Neural crest cell (in vitro differentiated cells): ENCODE results near the gene MAST4. TPM values are rescaled to one million over a fixed set of nuclear protein-coding genes. Genes with fewer than 3 reads are reported as not detected.

Source experiments
- DNase-seq: peaks from one replicate; pipeline ENCODE4 v3.0.0; 2021; ENCODE audit warnings: low read depth, mixed read lengths, low spot score
- H3K27ac Mint-ChIP-seq: one replicate; pipeline ENCODE4 v1.8.0; 2021; ENCODE audit warnings: mild to moderate bottlenecking, mixed read lengths; ENCODE audit not compliant: unreplicated experiment
- H3K27me3 Mint-ChIP-seq: 2 replicates; pipeline ENCODE4 v1.8.0; 2021; ENCODE audit warnings: low read depth, mild to moderate bottlenecking, mixed read lengths
- H3K36me3 Mint-ChIP-seq: 2 replicates; pipeline ENCODE4 v1.8.0; 2021; ENCODE audit warnings: low read depth, mild to moderate bottlenecking, mixed read lengths
- H3K4me1 Mint-ChIP-seq: 2 replicates; pipeline ENCODE4 v1.8.0; 2021; ENCODE audit warnings: mixed read lengths
- H3K4me3 Mint-ChIP-seq: one replicate; pipeline ENCODE4 v1.8.0; 2021; ENCODE audit warnings: mild to moderate bottlenecking, mixed read lengths
- H3K9me3 Mint-ChIP-seq: 2 replicates; pipeline ENCODE4 v1.8.0; 2021; ENCODE audit warnings: mixed read lengths
- total RNA-seq: library from RNA; stranded (reverse); gene quantifications from 2 replicates; pipeline ENCODE4 v1.2.1, GENCODE V29; 2021
- TF ChIP-seq, protein P1 (sequence below): fragments of 200-600 bp; sonication (generic); conservative IDR thresholded peaks from 2 replicates; pipeline ENCODE4 v1.5.0; 2021; ENCODE audit warnings: antibody characterized with exemption, mild to moderate bottlenecking

Gene MAST4
- total RNA-seq, 1 donor from 2014 or later, result 7.3 TPM

DNA sequence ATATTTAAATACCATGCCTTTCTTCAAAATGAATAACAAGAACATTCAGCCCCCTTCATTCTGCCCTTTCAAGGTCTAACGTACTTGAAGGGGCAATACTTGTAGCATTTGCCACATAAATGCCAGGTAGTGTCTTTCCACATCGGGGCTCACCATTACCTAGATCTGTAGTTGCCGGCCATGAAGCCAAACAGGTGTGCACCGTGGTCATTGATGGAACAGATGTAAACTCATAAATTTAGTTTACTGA, 407.4 kb downstream of the MAST4 start:
- Mint-ChIP-seq H3K27ac (no peak overlapping the region), H3K4me3 (peak overlapping the region; percentile 82), H3K9me3 (no peaks in the 10 kb centered on the region), H3K27me3 (no peaks in the 10 kb centered on the region), H3K36me3 (no peaks in the 10 kb centered on the region), H3K4me1 (peaks cover 26% of the 10 kb centered on the region)
- no peak for DNase-seq
- TF ChIP-seq, protein P1, sequence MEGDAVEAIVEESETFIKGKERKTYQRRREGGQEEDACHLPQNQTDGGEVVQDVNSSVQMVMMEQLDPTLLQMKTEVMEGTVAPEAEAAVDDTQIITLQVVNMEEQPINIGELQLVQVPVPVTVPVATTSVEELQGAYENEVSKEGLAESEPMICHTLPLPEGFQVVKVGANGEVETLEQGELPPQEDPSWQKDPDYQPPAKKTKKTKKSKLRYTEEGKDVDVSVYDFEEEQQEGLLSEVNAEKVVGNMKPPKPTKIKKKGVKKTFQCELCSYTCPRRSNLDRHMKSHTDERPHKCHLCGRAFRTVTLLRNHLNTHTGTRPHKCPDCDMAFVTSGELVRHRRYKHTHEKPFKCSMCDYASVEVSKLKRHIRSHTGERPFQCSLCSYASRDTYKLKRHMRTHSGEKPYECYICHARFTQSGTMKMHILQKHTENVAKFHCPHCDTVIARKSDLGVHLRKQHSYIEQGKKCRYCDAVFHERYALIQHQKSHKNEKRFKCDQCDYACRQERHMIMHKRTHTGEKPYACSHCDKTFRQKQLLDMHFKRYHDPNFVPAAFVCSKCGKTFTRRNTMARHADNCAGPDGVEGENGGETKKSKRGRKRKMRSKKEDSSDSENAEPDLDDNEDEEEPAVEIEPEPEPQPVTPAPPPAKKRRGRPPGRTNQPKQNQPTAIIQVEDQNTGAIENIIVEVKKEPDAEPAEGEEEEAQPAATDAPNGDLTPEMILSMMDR, result no peak

DNA sequence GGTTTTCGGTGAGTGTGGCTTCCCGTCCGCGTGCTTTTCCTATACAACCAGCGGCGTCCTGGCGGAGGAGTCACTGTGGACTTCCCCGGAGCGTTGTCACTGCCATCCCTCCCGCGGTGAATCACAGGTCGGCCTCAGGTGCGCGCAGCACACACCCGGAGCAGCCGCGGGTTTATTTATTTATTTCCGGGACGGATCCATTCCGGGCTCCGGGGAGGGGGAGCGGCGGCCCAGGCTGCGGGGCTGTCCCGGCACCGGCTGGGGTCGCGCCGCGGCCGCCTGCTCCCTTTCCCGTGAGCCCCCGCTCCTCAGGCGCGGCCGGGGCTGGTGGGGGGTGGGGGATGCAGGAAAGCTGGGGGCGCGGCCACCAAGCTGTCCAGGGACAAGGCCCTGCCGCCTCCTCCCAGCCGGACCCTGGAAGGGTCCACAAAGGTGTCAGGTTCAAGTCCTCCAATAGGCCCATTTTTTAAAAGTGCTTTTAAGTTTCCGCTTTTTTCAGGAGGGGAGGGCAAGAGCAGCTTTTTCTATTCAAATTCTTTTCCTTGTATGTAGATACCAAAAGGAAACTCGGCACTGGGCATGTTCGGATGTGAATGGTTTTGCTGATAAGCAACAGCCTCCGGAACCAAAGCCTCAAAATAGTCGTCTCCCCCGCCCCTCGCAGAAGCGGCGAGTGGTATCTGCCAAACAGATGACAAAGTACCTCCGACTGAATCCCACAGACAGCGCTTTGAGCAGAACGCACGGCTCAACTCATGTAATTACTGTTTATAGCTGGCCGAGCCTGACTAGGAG, 407.9 kb downstream of the MAST4 start:
- peak overlapping the region; percentile 94 for H3K27ac Mint-ChIP-seq
- H3K27me3 Mint-ChIP-seq, result no peaks in the 10 kb centered on the region
- TF ChIP-seq, protein P1, result no peak
- H3K36me3 Mint-ChIP-seq, result no peaks in the 10 kb centered on the region
- H3K9me3 Mint-ChIP-seq, result no peaks in the 10 kb centered on the region
- H3K4me3 Mint-ChIP-seq, result peak overlapping the region; percentile 95
- DNase-seq, result peak; percentile 65
- peaks cover 26% of the 10 kb centered on the region for H3K4me1 Mint-ChIP-seq

DNA sequence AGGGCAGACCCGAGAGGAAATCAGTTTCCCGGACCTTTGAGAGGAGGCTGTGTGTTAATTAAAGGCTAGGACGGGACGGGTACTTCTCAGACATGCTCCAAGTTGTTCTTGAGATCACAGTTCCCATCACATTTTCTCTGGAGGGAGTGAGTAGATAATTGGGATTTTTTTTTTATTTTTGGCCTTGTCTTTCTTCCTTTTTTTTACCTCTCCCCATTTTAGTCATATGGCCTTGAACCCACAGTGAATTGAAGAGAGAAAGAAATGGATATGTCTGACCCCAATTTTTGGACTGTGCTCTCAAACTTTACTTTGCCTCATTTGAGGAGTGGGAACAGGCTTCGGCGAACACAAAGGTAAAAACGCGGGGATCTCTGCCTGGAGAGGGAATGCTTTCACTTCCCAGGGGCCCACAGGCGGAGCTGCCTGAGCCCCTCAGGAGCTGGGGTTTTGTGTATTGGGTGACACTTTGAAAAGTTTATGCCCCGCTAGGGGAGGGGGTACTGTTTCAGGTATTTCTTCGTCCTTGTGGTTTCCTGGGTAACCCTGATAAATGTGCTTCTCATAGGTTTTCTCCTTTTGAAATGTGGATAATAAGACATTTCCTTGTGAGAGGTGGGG, 408.6 kb downstream of the MAST4 start:
- H3K9me3 Mint-ChIP-seq, result no peaks in the 10 kb centered on the region
- DNase-seq, result peak; percentile 4
- H3K27ac Mint-ChIP-seq, result peak overlapping the region; percentile 94
- TF ChIP-seq, protein P1, result no peak
- peak overlapping the region; percentile 95 for H3K4me3 Mint-ChIP-seq
- no peaks in the 10 kb centered on the region for H3K27me3 Mint-ChIP-seq
- peaks cover 26% of the 10 kb centered on the region for H3K4me1 Mint-ChIP-seq
- H3K36me3 Mint-ChIP-seq, result no peaks in the 10 kb centered on the region

DNA sequence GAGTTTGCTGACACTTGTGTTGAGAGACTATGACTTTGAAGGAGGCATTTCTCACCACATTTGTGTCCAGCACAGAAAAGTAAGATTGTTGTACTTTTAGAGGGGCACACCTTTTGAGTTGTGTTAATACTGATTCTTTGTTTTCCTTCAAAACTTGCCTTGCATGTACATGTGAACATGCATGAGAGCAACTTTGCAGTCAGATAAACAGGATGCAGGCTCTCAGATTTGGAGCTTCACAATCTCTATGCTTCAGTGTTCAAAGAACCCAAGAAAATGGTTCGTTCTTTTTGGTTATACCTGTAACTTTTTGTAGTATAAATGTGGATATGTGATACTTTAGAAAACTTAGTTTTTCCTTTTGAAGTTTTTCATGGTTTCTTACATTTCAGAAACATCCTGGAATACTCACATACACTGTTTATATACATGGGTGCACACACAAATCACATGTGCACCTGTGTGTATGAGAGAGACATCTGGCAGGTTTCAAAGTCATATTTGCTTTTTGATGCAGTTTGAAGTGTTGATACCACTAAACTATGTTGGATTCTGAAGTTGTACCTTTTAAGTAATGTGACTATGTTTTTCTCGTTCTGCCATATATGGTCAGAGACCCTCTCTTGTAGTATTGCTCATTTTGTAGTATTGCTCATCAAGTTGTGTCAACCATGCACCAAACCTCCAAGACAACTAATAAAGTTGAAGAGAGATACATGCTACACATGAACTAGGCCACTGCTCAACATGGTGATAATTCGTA, 409.7 kb downstream of the MAST4 start:
- peaks cover 31% of the 10 kb centered on the region for H3K4me1 Mint-ChIP-seq
- no peak for DNase-seq
- H3K36me3 Mint-ChIP-seq, result no peaks in the 10 kb centered on the region
- TF ChIP-seq, protein P1, result no peak
- H3K27me3 Mint-ChIP-seq, result no peaks in the 10 kb centered on the region
- H3K27ac Mint-ChIP-seq, result no peak overlapping the region
- H3K9me3 Mint-ChIP-seq, result no peaks in the 10 kb centered on the region
- peak overlapping the region; percentile 95 for H3K4me3 Mint-ChIP-seq

DNA sequence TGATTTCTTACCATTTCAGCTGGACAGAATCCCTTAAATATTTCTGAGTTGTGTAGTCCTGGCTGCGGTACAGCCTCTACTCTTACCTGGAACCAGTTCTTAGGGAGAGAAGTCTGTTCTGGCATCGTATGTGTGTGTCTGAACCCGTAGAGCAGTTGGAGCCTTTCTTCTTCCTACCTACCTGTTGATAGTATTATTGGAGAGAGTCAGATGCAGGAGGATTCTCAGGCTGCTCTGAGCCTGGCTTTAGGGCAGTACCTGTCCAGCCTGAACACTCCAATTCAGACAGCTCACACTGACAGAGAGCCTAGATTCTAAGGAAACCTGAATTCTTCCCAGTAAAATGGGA, 410.3 kb downstream of the MAST4 start:
- DNase-seq, result no peak
- H3K36me3 Mint-ChIP-seq, result no peaks in the 10 kb centered on the region
- peak overlapping the region; percentile 95 for H3K4me3 Mint-ChIP-seq
- peaks cover 36% of the 10 kb centered on the region for H3K4me1 Mint-ChIP-seq
- H3K9me3 Mint-ChIP-seq, result no peaks in the 10 kb centered on the region
- H3K27ac Mint-ChIP-seq, result no peak overlapping the region
- no peaks in the 10 kb centered on the region for H3K27me3 Mint-ChIP-seq
- TF ChIP-seq, protein P1, result no peak
